H1 (cell line): Measurements from ENCODE around the gene TMLHE. TPM values are rescaled to one million over a fixed set of nuclear protein-coding genes. Genes with fewer than 3 reads are reported as not detected.

Experiments used
- CTCF ChIA-PET: fragments of 300-600 bp; sonication (Branson Sonifier 250); formaldehyde crosslinking; loops from one replicate; lab custom pipeline; 2021; ENCODE audit not compliant: partially characterized antibody; lab: Charles Lee
- POLR2A ChIA-PET: fragments of 300-600 bp; sonication (Branson Sonifier 250); formaldehyde crosslinking; loops from one replicate; lab custom pipeline; 2021; ENCODE audit warnings: inconsistent platforms; ENCODE audit not compliant: partially characterized antibody; lab: Charles Lee
- DNase-seq, 2 experiments: peaks; one replicate each; pipeline versions ENCODE4 v3.0.0 to v3.0.0-alpha.2; 2010 to 2022; ENCODE audit warnings: low spot score in 2 of 2, low read depth in 1 of 2, mixed read lengths in 1 of 2
- FAIRE-seq: peaks from 2 replicates; lab custom pipeline; 2011; peaks lifted over from hg19 to GRCh38; lab: Jason Lieb, UNC
- H2AFZ ChIP-seq: 2 replicates; pipeline ENCODE4 v1.8.1; 2012; ENCODE audit warnings: low read length, inconsistent platforms
- H2AK5ac ChIP-seq: 2 replicates; pipeline ENCODE4 v1.6.1; 2013; ENCODE audit warnings: low read depth, low read length
- H2BK120ac ChIP-seq: replicated peaks from 2 replicates; pipeline ENCODE3; 2013; ENCODE audit warnings: low read depth, low read length, inconsistent platforms
- H2BK12ac ChIP-seq: 2 replicates; pipeline ENCODE4 v1.6.1; 2013; ENCODE audit warnings: low read depth, low read length
- H2BK15ac ChIP-seq: 2 replicates; pipeline ENCODE4 v1.6.1; 2013; ENCODE audit warnings: low read length
- H2BK20ac ChIP-seq: 2 replicates; pipeline ENCODE4 v1.6.1; 2013; ENCODE audit warnings: low read length
- H2BK5ac ChIP-seq: 2 replicates; pipeline ENCODE4 v1.6.1; 2013; ENCODE audit warnings: low read depth, low read length
- H3K14ac ChIP-seq: 2 replicates; pipeline ENCODE4 v1.6.1; 2013; ENCODE audit warnings: inconsistent platforms; ENCODE audit not compliant: insufficient read length
- H3K18ac ChIP-seq: 2 replicates; pipeline ENCODE4 v1.6.1; 2013; ENCODE audit warnings: low read length; ENCODE audit errors: extremely low read depth
- H3K23ac ChIP-seq: 2 replicates; pipeline ENCODE4 v1.6.1; 2013; ENCODE audit warnings: inconsistent platforms; ENCODE audit not compliant: insufficient read length
- H3K23me2 ChIP-seq: 2 replicates; pipeline ENCODE4 v1.6.1; 2013; ENCODE audit warnings: low read depth, low read length
- H3K27ac ChIP-seq: 2 replicates; pipeline ENCODE4 v1.6.1; 2011; ENCODE audit warnings: low read depth, low read length, inconsistent platforms
- H3K27me3 ChIP-seq, 4 experiments: replicated peaks in 1 of 4; 1 replicate in 1 of 4; 2 replicates in 3 of 4; pipeline versions ENCODE4 v1.6.1 to v1.8.1; 2011 to 2013; ENCODE audit warnings: low read length in 3 of 4, mild to moderate bottlenecking in 3 of 4, inconsistent platforms in 2 of 4, mixed read lengths in 2 of 4, moderate library complexity in 1 of 4; ENCODE audit not compliant: control insufficient read depth in 3 of 4, insufficient read depth in 3 of 4; ENCODE audit errors: extremely low read depth in 1 of 4
- H3K36me3 ChIP-seq, 4 experiments: 2 replicates each; pipeline versions ENCODE4 v1.6.1 to v1.8.1; 2011 to 2013; ENCODE audit warnings: mild to moderate bottlenecking in 4 of 4, low read length in 3 of 4, moderate library complexity in 2 of 4, control low read depth in 1 of 4, inconsistent platforms in 1 of 4; ENCODE audit not compliant: insufficient read depth in 4 of 4, control insufficient read depth in 2 of 4
- H3K4ac ChIP-seq: replicated peaks from 2 replicates; pipeline ENCODE3; 2013; ENCODE audit warnings: low read length, low read depth, mixed read lengths, inconsistent platforms; ENCODE audit not compliant: insufficient read length
- H3K4me1 ChIP-seq, 4 experiments: replicated peaks in 1 of 4; 1 replicate in 1 of 4; 2 replicates in 3 of 4; pipeline versions ENCODE4 v1.6.1 to v1.8.1; 2011 to 2013; ENCODE audit warnings: low read length in 3 of 4, inconsistent platforms in 2 of 4, mixed read lengths in 1 of 4; ENCODE audit not compliant: insufficient read depth in 4 of 4, control insufficient read depth in 3 of 4
- H3K4me2 ChIP-seq, 2 experiments: 2 replicates each; pipeline versions ENCODE4 v1.6.1 to v1.8.1; 2011 to 2013; ENCODE audit warnings: low read depth in 2 of 2, low read length in 2 of 2, control low read depth in 1 of 2, inconsistent platforms in 1 of 2, mild to moderate bottlenecking in 1 of 2; ENCODE audit not compliant: insufficient read depth in 1 of 2
- H3K4me3 ChIP-seq, 4 experiments: fragments of 200-600, 300-600 bp in 1 of 4; sonication (generic), shearing (Covaris generic), sonication (Bioruptor Twin) in 1 of 4; 2 replicates each; pipeline versions ENCODE4 v1.5.1 to v1.8.1; 2011 to 2016; ENCODE audit warnings: low read length in 4 of 4, low read depth in 3 of 4, control low read depth in 2 of 4, inconsistent platforms in 2 of 4, mild to moderate bottlenecking in 2 of 4, mixed read lengths in 1 of 4, moderate library complexity in 1 of 4; ENCODE audit not compliant: insufficient read depth in 2 of 4; ENCODE audit errors: extremely low read depth in 1 of 4
- H3K56ac ChIP-seq: replicated peaks from 2 replicates; pipeline ENCODE3; 2013; ENCODE audit warnings: low read depth, mild to moderate bottlenecking, mixed read lengths, low read length, inconsistent platforms; ENCODE audit not compliant: insufficient read length
- H3K79me1 ChIP-seq: 2 replicates; pipeline ENCODE4 v1.6.1; 2013; ENCODE audit warnings: low read depth, low read length, control low read depth
- H3K79me2 ChIP-seq, 2 experiments: 2 replicates each; pipeline versions ENCODE4 v1.6.1 to v1.8.1; 2012 to 2013; ENCODE audit warnings: low read length in 2 of 2, mild to moderate bottlenecking in 2 of 2, inconsistent platforms in 1 of 2; ENCODE audit not compliant: insufficient read depth in 2 of 2, control insufficient read depth in 1 of 2
- H3K9ac ChIP-seq, 4 experiments: replicated peaks in 1 of 4; 1 replicate in 1 of 4; 2 replicates in 3 of 4; pipeline versions ENCODE4 v1.6.1 to v1.8.1; 2011 to 2013; ENCODE audit warnings: low read depth in 3 of 4, low read length in 3 of 4, control low read depth in 2 of 4, mild to moderate bottlenecking in 2 of 4, moderate library complexity in 2 of 4, inconsistent platforms in 1 of 4; ENCODE audit errors: extremely low read depth in 1 of 4
- H3K9me3 ChIP-seq, 2 experiments: 2 replicates each; pipeline versions ENCODE4 v1.6.1 to v1.8.1; 2012 to 2013; ENCODE audit warnings: mild to moderate bottlenecking in 2 of 2, moderate library complexity in 2 of 2, control low read depth in 1 of 2, inconsistent platforms in 1 of 2, low read depth in 1 of 2, low read length in 1 of 2, mixed read lengths in 1 of 2; ENCODE audit not compliant: insufficient read depth in 2 of 2
- H4K20me1 ChIP-seq, 2 experiments: replicated peaks in 1 of 2; 2 replicates each; pipeline versions ENCODE3 to v1.8.1; 2011 to 2013; ENCODE audit warnings: inconsistent platforms in 2 of 2, low read length in 2 of 2, mild to moderate bottlenecking in 1 of 2; ENCODE audit not compliant: insufficient read depth in 2 of 2, control insufficient read depth in 1 of 2
- H4K5ac ChIP-seq: 2 replicates; pipeline ENCODE4 v1.6.1; 2013; ENCODE audit warnings: low read length, low read depth, mixed read lengths, inconsistent platforms; ENCODE audit not compliant: insufficient read length
- H4K8ac ChIP-seq: 2 replicates; pipeline ENCODE4 v1.8.0; 2013; ENCODE audit warnings: mild to moderate bottlenecking, moderate library complexity, low read length, inconsistent platforms; ENCODE audit not compliant: insufficient read depth; ENCODE audit errors: extremely low read depth
- H4K91ac ChIP-seq: replicated peaks from 2 replicates; pipeline ENCODE3; 2013; ENCODE audit warnings: low read length, mixed read lengths, inconsistent platforms; ENCODE audit not compliant: insufficient read length
- CHD1 ChIP-seq: IDR thresholded peaks from 2 replicates; pipeline ENCODE4 v1.6.1; 2012; ENCODE audit warnings: low read depth, low read length, improper control_type of control experiment
- SIN3A ChIP-seq, 2 experiments: IDR thresholded peaks in 1 of 2; conservative IDR thresholded peaks in 1 of 2; 2 replicates each; pipeline ENCODE4 v1.6.1; 2011 to 2012; ENCODE audit warnings: low read length in 2 of 2, improper control_type of control experiment in 1 of 2, low read depth in 1 of 2, mild to moderate bottlenecking in 1 of 2
- WGBS, 2 experiments: shearing (Covaris generic) in 1 of 2; methylation state at CpG; one replicate each; pipeline versions ENCODE4 v1.1.6 to v1.1.7; 2013 to 2015; ENCODE audit warnings: low lambda C conversion rate in 2 of 2, mixed read lengths in 2 of 2, inconsistent platforms in 1 of 2, low coverage in 1 of 2, missing lambda C conversion rate in 1 of 2; ENCODE audit not compliant: insufficient replicate concordance in 2 of 2, insufficient coverage in 1 of 2, insufficient read length in 1 of 2; ENCODE audit errors: extremely low coverage in 1 of 2, missing lambda C conversion rate in 1 of 2; 5-methylcytosine and 5-hydroxymethylcytosine counted together
- polyA plus RNA-seq, 7 experiments: library from polyadenylated mRNA; depleted of rRNA in 3 of 7; stranded (reverse) in 5 of 7; unstranded in 2 of 7; fragments of >200 nt in 5 of 7; fragments of 200-250 nt in 2 of 7; gene quantifications; 1 replicate in 5 of 7; 2 replicates in 1 of 7; 4 replicates in 1 of 7; pipeline versions ENCODE4 v1.2.1 to v1.2.3, GENCODE V29; 2011 to 2013; ENCODE audit warnings: missing spikeins in 2 of 7, mixed read lengths in 2 of 7
- total RNA-seq: library from RNA; stranded (reverse); fragmentation: NEBNext Ultra II Directional; extraction: Animal tissue kit (Norgen Biotek cat#: 25700); gene quantifications from 2 replicates; pipeline ENCODE4 v1.2.1, GENCODE V29; 2021

Gene TMLHE
- total and polyA plus RNA-seq, 2 of the 8 experiments (the other 6 are each of a cell fraction or from before 2014, with no cell fraction given), result 9.1 to 10.3 TPM

DNA sequence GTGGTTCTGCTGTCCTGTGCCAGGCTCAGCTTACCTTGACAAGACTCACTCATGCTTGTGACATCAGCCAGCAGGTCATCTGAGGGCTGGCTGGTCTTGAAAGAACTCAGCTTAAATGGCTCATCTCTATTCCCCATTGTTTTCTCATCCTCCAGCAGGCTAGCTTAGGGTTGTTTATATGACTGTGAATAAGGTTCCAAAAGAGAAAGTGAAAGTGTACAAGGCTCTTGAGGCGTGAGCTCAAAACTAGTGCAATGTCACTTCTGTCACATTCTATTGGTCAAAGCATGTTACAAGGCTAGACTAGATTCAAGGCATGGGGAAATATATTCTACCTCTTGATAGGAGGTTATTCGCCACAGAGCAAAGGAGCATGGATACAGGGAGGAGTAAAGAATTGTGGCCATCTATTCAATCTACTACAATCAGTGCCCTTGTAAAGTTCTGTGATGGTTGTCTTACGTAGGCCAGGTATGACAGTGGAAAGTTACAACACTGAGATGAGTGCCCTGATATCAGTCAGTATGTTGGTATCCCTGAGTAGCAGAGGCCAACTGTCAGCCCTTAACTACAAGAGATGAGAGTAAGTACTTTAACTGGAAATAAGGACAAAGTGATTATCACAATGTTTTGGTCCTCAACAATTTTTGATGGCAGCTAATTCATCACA is 19.8 kb upstream of the TMLHE start:
- DNase-seq (no peak), FAIRE-seq (no peak)
- Histone ChIP-seq H3K4me1 (peaks cover 0 to 3% (median 0%) of the 10 kb centered on the region in 4 experiments; a peak in 2 of 7 replicates), H3K4me3 (no peak overlapping the region), H2BK15ac (no peak overlapping the region), H4K5ac (no peak overlapping the region), H3K9me3 (no peaks in the 10 kb centered on the region), H3K23me2 (no peaks in the 10 kb centered on the region), H3K27me3 (no peaks in the 10 kb centered on the region), H4K91ac (no peak overlapping the region), H3K18ac (no peak overlapping the region), H2AK5ac (no peak overlapping the region), H2BK120ac (no peak overlapping the region), H4K20me1 (no peaks in the 10 kb centered on the region), H2AFZ (no peak overlapping the region), H2BK5ac (no peak overlapping the region), H3K4me2 (no peak overlapping the region), H3K23ac (no peak overlapping the region), H3K14ac (no peak overlapping the region), H3K79me1 (no peaks in the 10 kb centered on the region), H4K8ac (no peak overlapping the region), H3K4ac (no peak overlapping the region), H3K56ac (no peak overlapping the region), H2BK12ac (no peak overlapping the region), H3K79me2 (no peaks in the 10 kb centered on the region), H3K27ac (no peak overlapping the region), H3K36me3 (no peaks in the 10 kb centered on the region), H3K9ac (no peak overlapping the region), H2BK20ac (no peak overlapping the region)
- POLR2A ChIA-PET, result no interaction called here
- TF ChIP-seq CHD1, result no peak
- no peak for TF ChIP-seq SIN3A (conservative IDR thresholded peaks at IDR 0.05 in 1 of 2, IDR thresholded peaks at IDR 0.05 in 1 of 2; ENCODE audit: low read depth in 1 of 2, low read length in 2 of 2)
- WGBS, 2 experiments, result 91% methylated on average over 3 of the region's 3 CpGs; no CpG with 5 or more reads in 1 of the 2 experiments
- CTCF ChIA-PET, result interaction anchor here (2.0 kb wide), 1 partner anchor 18 kb away, joined by 4 read pairs; no protein-coding TSS in a partner anchor
